PFSK-1 (cell line): ENCODE results near the gene SIRT4.

Source experiments
- FOXP2 ChIP-seq: optimal IDR thresholded peaks from 2 replicates; pipeline ENCODE3; 2011; ENCODE audit warnings: borderline replicate concordance, control low read depth, inconsistent platforms; ENCODE audit not compliant: insufficient read depth; ENCODE audit errors: extremely low read length, extremely low read depth
- POLR2AphosphoS5 ChIP-seq: IDR thresholded peaks from 2 replicates; pipeline ENCODE4 v1.6.1; 2012; ENCODE audit warnings: low read depth, mild to moderate bottlenecking, control low read depth, low read length, moderate library complexity
- SIN3A ChIP-seq: IDR thresholded peaks from 2 replicates; pipeline ENCODE4 v1.6.1; 2012; ENCODE audit warnings: mild to moderate bottlenecking, low read length, moderate library complexity, borderline replicate concordance; ENCODE audit not compliant: insufficient read depth
- TAF1 ChIP-seq: IDR thresholded peaks from 2 replicates; pipeline ENCODE4 v1.6.1; 2012; ENCODE audit warnings: low read length, control low read depth, borderline replicate concordance; ENCODE audit not compliant: insufficient read depth
- TF ChIP-seq, protein P1 (sequence below), 2 experiments: IDR thresholded peaks; 2 replicates each; pipeline versions ENCODE4 v1.6.1 to v1.8.0; 2011 to 2012; ENCODE audit warnings: low read depth in 2 of 2, low read length in 2 of 2, control low read depth in 1 of 2, inconsistent platforms in 1 of 2, mild to moderate bottlenecking in 1 of 2, moderate library complexity in 1 of 2; ENCODE audit not compliant: insufficient read depth in 1 of 2

Gene SIRT4

GRCh38 chr12:120331390-120331789 lies 29.3 kb downstream of the SIRT4 start:
- TF ChIP-seq TAF1 (no peak), FOXP2 (no peak), POLR2AphosphoS5 (no peak), SIN3A (no peak)
- TF ChIP-seq, protein P1, sequence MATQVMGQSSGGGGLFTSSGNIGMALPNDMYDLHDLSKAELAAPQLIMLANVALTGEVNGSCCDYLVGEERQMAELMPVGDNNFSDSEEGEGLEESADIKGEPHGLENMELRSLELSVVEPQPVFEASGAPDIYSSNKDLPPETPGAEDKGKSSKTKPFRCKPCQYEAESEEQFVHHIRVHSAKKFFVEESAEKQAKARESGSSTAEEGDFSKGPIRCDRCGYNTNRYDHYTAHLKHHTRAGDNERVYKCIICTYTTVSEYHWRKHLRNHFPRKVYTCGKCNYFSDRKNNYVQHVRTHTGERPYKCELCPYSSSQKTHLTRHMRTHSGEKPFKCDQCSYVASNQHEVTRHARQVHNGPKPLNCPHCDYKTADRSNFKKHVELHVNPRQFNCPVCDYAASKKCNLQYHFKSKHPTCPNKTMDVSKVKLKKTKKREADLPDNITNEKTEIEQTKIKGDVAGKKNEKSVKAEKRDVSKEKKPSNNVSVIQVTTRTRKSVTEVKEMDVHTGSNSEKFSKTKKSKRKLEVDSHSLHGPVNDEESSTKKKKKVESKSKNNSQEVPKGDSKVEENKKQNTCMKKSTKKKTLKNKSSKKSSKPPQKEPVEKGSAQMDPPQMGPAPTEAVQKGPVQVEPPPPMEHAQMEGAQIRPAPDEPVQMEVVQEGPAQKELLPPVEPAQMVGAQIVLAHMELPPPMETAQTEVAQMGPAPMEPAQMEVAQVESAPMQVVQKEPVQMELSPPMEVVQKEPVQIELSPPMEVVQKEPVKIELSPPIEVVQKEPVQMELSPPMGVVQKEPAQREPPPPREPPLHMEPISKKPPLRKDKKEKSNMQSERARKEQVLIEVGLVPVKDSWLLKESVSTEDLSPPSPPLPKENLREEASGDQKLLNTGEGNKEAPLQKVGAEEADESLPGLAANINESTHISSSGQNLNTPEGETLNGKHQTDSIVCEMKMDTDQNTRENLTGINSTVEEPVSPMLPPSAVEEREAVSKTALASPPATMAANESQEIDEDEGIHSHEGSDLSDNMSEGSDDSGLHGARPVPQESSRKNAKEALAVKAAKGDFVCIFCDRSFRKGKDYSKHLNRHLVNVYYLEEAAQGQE (IDR thresholded peaks at IDR 0.05; ENCODE audit: insufficient read depth in 1 of 2, low read depth in 2 of 2, low read length in 2 of 2), result no peak

- no peak for TF ChIP-seq FOXP2
- TF ChIP-seq TAF1, result no peak
- no peak for TF ChIP-seq SIN3A
- TF ChIP-seq, protein P1 (IDR thresholded peaks at IDR 0.05; ENCODE audit: insufficient read depth in 1 of 2, low read depth in 2 of 2, low read length in 2 of 2), result no peak
- no peak for TF ChIP-seq POLR2AphosphoS5
Observed at GRCh38 chr12:120332041-120332440, 29.9 kb downstream of the SIRT4 start.

GRCh38 chr12:120332523-120332922 lies 30.4 kb downstream of the SIRT4 start:
- TF ChIP-seq, protein P1 (IDR thresholded peaks at IDR 0.05; ENCODE audit: insufficient read depth in 1 of 2, low read depth in 2 of 2, low read length in 2 of 2), result no peak
- TF ChIP-seq FOXP2 (no peak), POLR2AphosphoS5 (no peak), SIN3A (no peak), TAF1 (no peak)

GRCh38 chr12:120337730-120338129 lies 35.6 kb downstream of the SIRT4 start:
- no peak for TF ChIP-seq TAF1
- TF ChIP-seq SIN3A, result no peak
- TF ChIP-seq, protein P1 (IDR thresholded peaks at IDR 0.05; ENCODE audit: insufficient read depth in 1 of 2, low read depth in 2 of 2, low read length in 2 of 2), result no peak
- no peak for TF ChIP-seq POLR2AphosphoS5
- TF ChIP-seq FOXP2, result no peak

DNA sequence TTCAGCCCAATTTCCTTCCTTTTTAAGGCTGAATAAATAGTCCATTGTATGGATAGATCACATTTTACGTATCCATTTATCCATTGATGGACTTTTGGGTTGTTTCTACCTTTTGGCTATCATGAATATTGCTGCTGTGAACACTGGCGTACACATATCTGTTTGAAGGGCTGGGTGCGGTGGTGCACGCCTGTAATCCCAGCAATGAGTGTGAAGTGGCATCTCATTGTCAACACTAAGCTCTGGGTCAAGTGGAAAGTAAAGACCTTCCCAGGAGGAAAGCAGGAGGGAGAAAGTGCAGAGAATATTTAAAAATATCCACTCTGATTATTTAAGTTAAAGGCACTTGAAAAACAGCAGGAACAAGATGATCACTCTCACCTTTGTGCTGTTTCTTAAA lies 37.1 kb downstream of the SIRT4 start:
- TF ChIP-seq, protein P1 (IDR thresholded peaks at IDR 0.05; ENCODE audit: insufficient read depth in 1 of 2, low read depth in 2 of 2, low read length in 2 of 2), result no peak
- no peak for TF ChIP-seq FOXP2
- TF ChIP-seq TAF1, result no peak
- TF ChIP-seq POLR2AphosphoS5, result no peak
- no peak for TF ChIP-seq SIN3A
